Calu3 (cell line): ENCODE results near the gene SARM1. TPM values are rescaled to one million over a fixed set of nuclear protein-coding genes. Genes with fewer than 3 reads are reported as not detected.

Experiments used
- BruUV-seq: library from RNA; stranded (reverse); fragments of 400-500 nt; replicated peaks from 2 replicates; lab custom pipeline; 2021; lab: Mats Ljungman, UMichigan
- CTCF ChIA-PET: fragments of 300-600 bp; sonication (Branson Sonifier 250); formaldehyde crosslinking; loops from one replicate; lab custom pipeline; 2022; ENCODE audit warnings: antibody characterized with exemption; lab: Charles Lee
- DNase-seq: peaks from one replicate; pipeline ENCODE4 v3.0.0; 2022
- H3K27ac Mint-ChIP-seq: one replicate; pipeline ENCODE4 v1.8.0; 2022; ENCODE audit warnings: mixed read lengths; ENCODE audit not compliant: unreplicated experiment
- H3K27me3 Mint-ChIP-seq: one replicate; pipeline ENCODE4 v1.8.0; 2022; ENCODE audit warnings: mixed read lengths; ENCODE audit not compliant: unreplicated experiment
- H3K36me3 Mint-ChIP-seq: one replicate; pipeline ENCODE4 v1.8.0; 2022; ENCODE audit warnings: mild to moderate bottlenecking, moderate library complexity, mixed read lengths; ENCODE audit not compliant: insufficient read depth, unreplicated experiment
- H3K4me1 Mint-ChIP-seq: one replicate; pipeline ENCODE4 v1.8.0; 2022; ENCODE audit warnings: mild to moderate bottlenecking, low read depth, mixed read lengths; ENCODE audit not compliant: unreplicated experiment
- H3K4me3 Mint-ChIP-seq: one replicate; pipeline ENCODE4 v1.8.0; 2022; ENCODE audit warnings: mild to moderate bottlenecking, low read depth, moderate library complexity, mixed read lengths; ENCODE audit not compliant: unreplicated experiment
- H3K9me3 Mint-ChIP-seq: one replicate; pipeline ENCODE4 v1.8.0; 2022; ENCODE audit warnings: low read depth, mixed read lengths; ENCODE audit not compliant: unreplicated experiment
- intact Hi-C: fragments of 100-400 bp; cut with micrococcal nuclease; formaldehyde crosslinking; loops from one replicate; pipeline ENCODE4 v1.10.0; 2022; ENCODE audit not compliant: unreplicated experiment
- total RNA-seq: library from RNA; stranded (reverse); gene quantifications from 2 replicates; pipeline ENCODE4 v1.2.3, GENCODE V29; 2022
- TF ChIP-seq, protein P1 (sequence below): fragments of 200-600 bp; IDR thresholded peaks from one replicate; pipeline ENCODE4 v1.8.0; 2022; ENCODE audit warnings: antibody characterized with exemption; ENCODE audit not compliant: unreplicated experiment

The SARM1 gene
- total RNA-seq, 1 experiment from 2014 or later, result 8.1 TPM

DNA sequence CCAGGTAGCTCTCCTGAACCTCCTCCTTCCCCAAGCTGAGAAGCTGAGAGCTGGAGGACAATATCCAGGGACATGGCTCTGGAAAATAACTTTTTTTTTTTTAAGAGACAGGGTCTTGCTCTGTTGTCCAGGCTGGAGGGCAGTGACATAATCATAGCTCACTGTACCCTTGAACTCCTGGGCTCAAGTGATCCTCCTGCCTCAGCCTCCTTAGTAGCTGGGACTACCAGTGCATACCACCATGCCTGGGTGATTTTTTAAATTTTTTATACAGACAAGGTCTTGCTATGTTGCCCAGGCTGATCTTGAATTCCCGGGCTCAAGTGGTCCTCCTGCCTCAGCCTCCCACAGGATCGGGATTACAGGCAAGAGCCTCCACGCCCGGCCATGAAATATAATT lies 28.3 kb downstream of the SARM1 start:
- no peaks in the 10 kb centered on the region for H3K27me3 Mint-ChIP-seq
- no TSS peak for BruUV-seq

DNA sequence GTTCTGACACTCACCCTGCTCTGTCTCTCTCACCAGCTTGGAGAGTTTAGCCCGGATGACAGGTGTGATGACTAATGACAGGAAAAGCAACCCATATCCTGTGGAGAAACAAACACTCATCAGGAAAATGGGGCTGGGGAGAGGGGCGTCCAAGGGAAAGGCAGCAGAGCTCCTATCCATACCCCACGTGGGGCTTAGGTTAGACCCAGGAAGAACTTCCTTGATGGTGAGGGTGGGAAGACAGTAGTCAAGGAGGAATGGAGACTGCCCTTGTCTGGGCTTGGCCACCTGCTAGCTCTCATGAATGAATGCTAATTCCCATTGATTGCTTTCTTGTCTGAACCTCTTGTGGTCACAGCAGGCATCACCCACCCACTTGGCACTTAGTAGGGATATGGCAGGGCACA lies 30.7 kb downstream of the SARM1 start:
- BruUV-seq, result no TSS peak
- Mint-ChIP-seq H3K4me1 (no peaks in the 10 kb centered on the region), H3K36me3 (peaks cover 24% of the 10 kb centered on the region), H3K27me3 (no peaks in the 10 kb centered on the region), H3K27ac (no peak overlapping the region), H3K9me3 (no peaks in the 10 kb centered on the region), H3K4me3 (no peak overlapping the region)
- CTCF ChIA-PET, result no interaction called here
- intact Hi-C loops, result no loop called here
- TF ChIP-seq, protein P1, sequence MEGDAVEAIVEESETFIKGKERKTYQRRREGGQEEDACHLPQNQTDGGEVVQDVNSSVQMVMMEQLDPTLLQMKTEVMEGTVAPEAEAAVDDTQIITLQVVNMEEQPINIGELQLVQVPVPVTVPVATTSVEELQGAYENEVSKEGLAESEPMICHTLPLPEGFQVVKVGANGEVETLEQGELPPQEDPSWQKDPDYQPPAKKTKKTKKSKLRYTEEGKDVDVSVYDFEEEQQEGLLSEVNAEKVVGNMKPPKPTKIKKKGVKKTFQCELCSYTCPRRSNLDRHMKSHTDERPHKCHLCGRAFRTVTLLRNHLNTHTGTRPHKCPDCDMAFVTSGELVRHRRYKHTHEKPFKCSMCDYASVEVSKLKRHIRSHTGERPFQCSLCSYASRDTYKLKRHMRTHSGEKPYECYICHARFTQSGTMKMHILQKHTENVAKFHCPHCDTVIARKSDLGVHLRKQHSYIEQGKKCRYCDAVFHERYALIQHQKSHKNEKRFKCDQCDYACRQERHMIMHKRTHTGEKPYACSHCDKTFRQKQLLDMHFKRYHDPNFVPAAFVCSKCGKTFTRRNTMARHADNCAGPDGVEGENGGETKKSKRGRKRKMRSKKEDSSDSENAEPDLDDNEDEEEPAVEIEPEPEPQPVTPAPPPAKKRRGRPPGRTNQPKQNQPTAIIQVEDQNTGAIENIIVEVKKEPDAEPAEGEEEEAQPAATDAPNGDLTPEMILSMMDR, result no peak
- no peak for DNase-seq

More for the DNA sequence above, 28.3 kb downstream of the SARM1 start:
- H3K9me3 Mint-ChIP-seq, result no peaks in the 10 kb centered on the region
- H3K27ac Mint-ChIP-seq, result no peak overlapping the region
- peaks cover 16% of the 10 kb centered on the region for H3K36me3 Mint-ChIP-seq
- H3K4me1 Mint-ChIP-seq, result no peaks in the 10 kb centered on the region
- H3K4me3 Mint-ChIP-seq, result no peak overlapping the region
- CTCF ChIA-PET, result no interaction called here
- no peak for DNase-seq
- TF ChIP-seq, protein P1, result no peak
- intact Hi-C loops, result no loop called here

DNA sequence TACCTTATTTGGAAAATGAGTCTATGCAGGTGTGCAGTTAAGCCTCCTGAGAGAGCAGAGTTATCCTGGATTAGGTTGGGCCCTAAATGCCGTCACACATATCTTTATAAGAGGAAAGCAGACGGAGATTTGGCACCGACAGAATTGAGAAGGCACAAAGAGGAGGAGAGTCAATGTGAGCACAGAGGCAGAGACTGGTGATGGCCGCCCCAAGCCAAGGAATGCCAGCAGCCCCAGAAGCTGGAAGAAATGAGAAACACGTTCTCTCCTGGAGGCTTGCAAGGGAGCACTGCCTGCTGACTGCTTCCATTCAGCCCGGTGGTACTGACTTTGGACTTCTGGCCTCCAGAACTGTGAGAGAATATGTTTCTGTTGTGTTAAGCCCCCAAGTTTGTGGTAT lies 31.4 kb downstream of the SARM1 start:
- BruUV-seq, result no TSS peak
- no peak overlapping the region for H3K4me3 Mint-ChIP-seq
- H3K4me1 Mint-ChIP-seq, result no peaks in the 10 kb centered on the region
- H3K9me3 Mint-ChIP-seq, result no peaks in the 10 kb centered on the region
- no peak for DNase-seq
- H3K36me3 Mint-ChIP-seq, result peaks cover 17% of the 10 kb centered on the region
- peaks cover 2% of the 10 kb centered on the region for H3K27me3 Mint-ChIP-seq
- TF ChIP-seq, protein P1, result no peak
- CTCF ChIA-PET, result no interaction called here
- no peak overlapping the region for H3K27ac Mint-ChIP-seq
- intact Hi-C loops, result no loop called here

DNA sequence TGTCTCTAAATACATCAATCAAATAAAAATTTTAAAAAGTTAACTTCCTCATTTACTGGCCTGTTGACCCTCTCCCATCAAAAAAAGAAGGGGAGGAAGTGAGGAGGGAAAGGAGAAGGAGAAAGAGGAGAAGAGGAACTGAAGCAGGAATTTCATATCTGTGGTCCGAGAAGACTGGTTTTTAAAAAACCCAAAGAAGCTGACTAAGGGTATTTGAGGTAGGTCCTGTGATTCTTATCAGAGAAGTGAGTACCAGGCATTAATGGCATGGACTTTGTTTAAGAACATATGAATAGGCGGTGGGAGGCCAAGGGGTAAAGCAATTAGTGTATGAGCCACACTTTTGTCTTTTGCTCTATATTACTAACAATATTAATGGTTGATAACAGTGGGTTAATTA lies 32.5 kb downstream of the SARM1 start:
- CTCF ChIA-PET, result interaction anchor here (1.9 kb wide), 1 partner anchor 12 kb away, joined by 8 read pairs; no protein-coding TSS in a partner anchor
- peaks cover 15% of the 10 kb centered on the region for H3K36me3 Mint-ChIP-seq
- TF ChIP-seq, protein P1, result no peak
- no peaks in the 10 kb centered on the region for H3K9me3 Mint-ChIP-seq
- H3K4me1 Mint-ChIP-seq, result no peaks in the 10 kb centered on the region
- H3K4me3 Mint-ChIP-seq, result no peak overlapping the region
- intact Hi-C loops, result no loop called here
- BruUV-seq, result no TSS peak
- DNase-seq, result no peak
- H3K27ac Mint-ChIP-seq, result no peak overlapping the region
- H3K27me3 Mint-ChIP-seq, result peaks cover 13% of the 10 kb centered on the region
